Vagina (tissue), 2 donors: ENCODE results near the gene EP400. TPM values are rescaled to one million over a fixed set of nuclear protein-coding genes. Genes with fewer than 3 reads are reported as not detected.

ENCODE experiments used
- DNase-seq, 2 donors: peaks; one replicate each; pipeline ENCODE4 v3.0.0-alpha.2; 2017; ENCODE audit errors: extremely low spot score in 2 of 2
- H3K27ac ChIP-seq: fragments of 200-600 bp; sonication (generic); one replicate; pipeline ENCODE4 v1.5.1; 2019
- H3K27me3 ChIP-seq: fragments of 200-600 bp; sonication (generic); one replicate; pipeline ENCODE4 v1.5.1; 2019
- H3K36me3 ChIP-seq, 2 donors: fragments of 200-600 bp; sonication (generic); one replicate each; pipeline ENCODE4 v1.5.1; 2017 to 2019
- H3K4me1 ChIP-seq: fragments of 200-600 bp; sonication (generic); one replicate; pipeline ENCODE4 v1.5.1; 2019
- H3K4me3 ChIP-seq, 2 donors: fragments of 200-600 bp; sonication (generic); 1 replicate in 1 of 2; 2 replicates in 1 of 2; pipeline ENCODE4 v1.5.1; 2016 to 2019
- H3K9me3 ChIP-seq: fragments of 200-600 bp; sonication (generic); one replicate; pipeline ENCODE4 v1.5.1; 2019
- POLR2A ChIP-seq, 2 donors: fragments of 450-650 bp; IDR thresholded peaks; one replicate each; pipeline ENCODE4 v1.6.1; 2017; ENCODE audit warnings: antibody characterized with exemption in 2 of 2, mild to moderate bottlenecking in 2 of 2, moderate library complexity in 2 of 2
- POLR2AphosphoS5 ChIP-seq, 2 donors: sonication (generic); formaldehyde crosslinking; IDR thresholded peaks; one replicate each; pipeline ENCODE4 v1.9.0; 2017; ENCODE audit warnings: antibody characterized with exemption in 2 of 2, mild to moderate bottlenecking in 2 of 2, low read depth in 1 of 2; ENCODE audit not compliant: insufficient read depth in 1 of 2
- intact Hi-C: fragments of 100-400 bp; cut with DNase I; formaldehyde crosslinking; loops from one replicate; pipeline ENCODE4 v1.15.1; 2023
- total RNA-seq: library from RNA; depleted of rRNA; stranded (reverse); fragments of >200 nt; gene quantifications from one replicate; pipeline ENCODE4 v1.2.3, GENCODE V29; 2016
- TF ChIP-seq, protein P1 (sequence below), 3 experiments: fragments of 450-650 bp in 2 of 3; fragments of 200-600 bp in 1 of 3; sonication (generic) in 1 of 3; IDR thresholded peaks; one replicate each; pipeline ENCODE4 v1.5.1; 2017 to 2019; ENCODE audit warnings: antibody characterized with exemption in 3 of 3, mild to moderate bottlenecking in 2 of 3, moderate library complexity in 2 of 3

EP400 gene
- total RNA-seq, 1 donor from 2014 or later = 35.6 TPM

DNA sequence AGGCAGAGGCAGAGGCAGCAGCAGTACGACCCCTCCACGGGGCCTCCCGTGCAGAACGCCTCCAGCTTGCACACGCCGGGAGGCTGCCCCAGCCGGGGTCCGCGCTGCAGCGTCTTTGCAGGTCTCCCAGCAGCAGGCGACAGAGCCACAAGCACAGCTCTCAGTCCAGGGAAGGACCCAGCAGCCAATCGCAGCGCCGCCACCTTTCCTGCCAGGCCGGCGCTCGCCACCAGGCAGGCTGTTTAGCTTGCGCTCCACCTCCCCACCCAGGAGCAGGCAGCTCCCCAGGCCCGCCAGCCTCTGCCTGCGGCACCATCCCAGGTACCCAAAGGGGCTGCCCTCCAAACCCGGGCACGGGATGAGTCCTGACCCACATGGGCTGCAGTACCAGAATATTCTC, 169.1 kb downstream of the EP400 start:
- no peak overlapping the region for H3K27ac ChIP-seq
- no peaks in the 10 kb centered on the region for H3K9me3 ChIP-seq
- peaks cover 0 to 46% of the 10 kb centered on the region in 2 donors for H3K36me3 ChIP-seq
- intact Hi-C loops = no loop called here
- no peak overlapping the region for H3K4me3 ChIP-seq
- H3K27me3 ChIP-seq = no peaks in the 10 kb centered on the region
- H3K4me1 ChIP-seq = no peaks in the 10 kb centered on the region
- TF ChIP-seq, protein P1, sequence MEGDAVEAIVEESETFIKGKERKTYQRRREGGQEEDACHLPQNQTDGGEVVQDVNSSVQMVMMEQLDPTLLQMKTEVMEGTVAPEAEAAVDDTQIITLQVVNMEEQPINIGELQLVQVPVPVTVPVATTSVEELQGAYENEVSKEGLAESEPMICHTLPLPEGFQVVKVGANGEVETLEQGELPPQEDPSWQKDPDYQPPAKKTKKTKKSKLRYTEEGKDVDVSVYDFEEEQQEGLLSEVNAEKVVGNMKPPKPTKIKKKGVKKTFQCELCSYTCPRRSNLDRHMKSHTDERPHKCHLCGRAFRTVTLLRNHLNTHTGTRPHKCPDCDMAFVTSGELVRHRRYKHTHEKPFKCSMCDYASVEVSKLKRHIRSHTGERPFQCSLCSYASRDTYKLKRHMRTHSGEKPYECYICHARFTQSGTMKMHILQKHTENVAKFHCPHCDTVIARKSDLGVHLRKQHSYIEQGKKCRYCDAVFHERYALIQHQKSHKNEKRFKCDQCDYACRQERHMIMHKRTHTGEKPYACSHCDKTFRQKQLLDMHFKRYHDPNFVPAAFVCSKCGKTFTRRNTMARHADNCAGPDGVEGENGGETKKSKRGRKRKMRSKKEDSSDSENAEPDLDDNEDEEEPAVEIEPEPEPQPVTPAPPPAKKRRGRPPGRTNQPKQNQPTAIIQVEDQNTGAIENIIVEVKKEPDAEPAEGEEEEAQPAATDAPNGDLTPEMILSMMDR (IDR thresholded peaks at IDR 0.05) = no peak
- TF ChIP-seq POLR2A (IDR thresholded peaks at IDR 0.05) (no peak), POLR2AphosphoS5 (IDR thresholded peaks at IDR 0.05; ENCODE audit: insufficient read depth in 1 of 2, low read depth in 1 of 2) (no peak)
- DNase-seq = no peak

DNA sequence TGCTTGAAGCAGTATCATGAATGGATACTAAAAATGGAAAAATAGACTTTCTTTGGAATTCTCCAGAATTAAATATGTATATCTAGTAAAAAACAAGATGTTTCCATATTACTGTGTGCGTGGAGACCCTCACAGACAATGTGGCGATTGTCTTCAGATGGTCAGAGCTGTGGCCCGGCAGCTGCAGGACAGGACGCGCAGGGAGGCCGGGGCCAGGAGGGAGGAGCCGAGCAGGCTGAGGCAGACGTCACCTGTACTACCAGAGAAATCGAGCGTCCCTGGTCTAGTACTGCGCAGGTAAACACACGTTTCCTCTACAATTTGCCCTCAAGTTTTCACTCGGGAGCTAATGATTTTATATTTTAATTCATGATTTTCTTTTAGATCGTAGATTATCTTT, 171.5 kb downstream of the EP400 start:
- TF ChIP-seq, protein P1 (IDR thresholded peaks at IDR 0.05) = no peak
- TF ChIP-seq POLR2A (IDR thresholded peaks at IDR 0.05) (no peak), POLR2AphosphoS5 (IDR thresholded peaks at IDR 0.05; ENCODE audit: insufficient read depth in 1 of 2, low read depth in 1 of 2) (no peak)
- Histone ChIP-seq H3K27ac (no peak overlapping the region), H3K27me3 (no peaks in the 10 kb centered on the region), H3K4me1 (no peaks in the 10 kb centered on the region), H3K9me3 (no peaks in the 10 kb centered on the region), H3K36me3 (peaks cover 0 to 45% of the 10 kb centered on the region in 2 donors), H3K4me3 (no peak overlapping the region)
- no peak for DNase-seq
- intact Hi-C loops = no loop called here

- H3K27ac ChIP-seq = no peak overlapping the region
- intact Hi-C loops = no loop called here
- peaks cover 0 to 58% of the 10 kb centered on the region in 2 donors for H3K36me3 ChIP-seq
- no peaks in the 10 kb centered on the region for H3K9me3 ChIP-seq
- no peak for DNase-seq
- H3K27me3 ChIP-seq = no peaks in the 10 kb centered on the region
- no peak overlapping the region for H3K4me3 ChIP-seq
- H3K4me1 ChIP-seq = no peaks in the 10 kb centered on the region
- TF ChIP-seq POLR2A (IDR thresholded peaks at IDR 0.05) = no peak
- TF ChIP-seq POLR2AphosphoS5 (IDR thresholded peaks at IDR 0.05; ENCODE audit: insufficient read depth in 1 of 2, low read depth in 1 of 2) = no peak
- TF ChIP-seq, protein P1 (IDR thresholded peaks at IDR 0.05) = no peak
Measured at GRCh38 chr12:132123970-132124765, 174.4 kb downstream of the EP400 start.

DNA sequence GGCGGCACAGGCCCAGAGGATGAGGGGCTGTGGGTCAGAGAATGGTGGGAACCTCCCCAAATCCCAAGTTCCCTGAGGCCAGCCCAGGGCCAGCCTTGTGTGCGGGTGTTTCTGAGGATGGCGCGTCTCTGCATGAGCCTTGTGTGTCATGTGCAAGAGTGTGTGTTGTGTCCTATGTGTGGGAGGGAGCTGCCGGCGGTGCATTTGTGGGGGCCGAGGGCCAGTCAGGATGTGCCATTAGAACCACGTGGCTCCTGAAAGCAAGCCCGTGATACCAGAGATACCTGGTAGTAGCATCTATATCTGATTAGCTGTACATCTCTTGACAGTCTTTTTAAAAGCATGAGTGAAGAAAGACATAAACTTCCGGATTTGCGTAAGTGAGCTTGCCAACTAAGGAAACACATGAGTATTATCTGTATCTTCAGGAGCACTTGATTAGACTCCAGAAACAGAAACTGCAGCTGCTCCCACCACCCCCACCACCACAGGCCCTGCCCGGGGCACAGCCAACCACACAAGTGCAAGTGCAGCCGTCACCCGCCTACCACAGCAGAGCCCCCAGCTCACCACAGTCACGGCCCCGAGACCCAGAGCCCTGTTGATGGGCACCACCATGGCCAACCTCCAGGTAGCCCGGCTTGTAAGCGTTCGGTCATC, 175.2 kb downstream of the EP400 start:
- Histone ChIP-seq H3K4me3 (no peak overlapping the region), H3K4me1 (no peaks in the 10 kb centered on the region), H3K9me3 (no peaks in the 10 kb centered on the region), H3K36me3 (peaks cover 0 to 61% of the 10 kb centered on the region in 2 donors), H3K27me3 (no peaks in the 10 kb centered on the region), H3K27ac (no peak overlapping the region)
- DNase-seq = no peak
- intact Hi-C loops = no loop called here
- no peak for TF ChIP-seq POLR2AphosphoS5 (IDR thresholded peaks at IDR 0.05; ENCODE audit: insufficient read depth in 1 of 2, low read depth in 1 of 2)
- TF ChIP-seq, protein P1 (IDR thresholded peaks at IDR 0.05) = no peak
- TF ChIP-seq POLR2A (IDR thresholded peaks at IDR 0.05) = no peak

DNA sequence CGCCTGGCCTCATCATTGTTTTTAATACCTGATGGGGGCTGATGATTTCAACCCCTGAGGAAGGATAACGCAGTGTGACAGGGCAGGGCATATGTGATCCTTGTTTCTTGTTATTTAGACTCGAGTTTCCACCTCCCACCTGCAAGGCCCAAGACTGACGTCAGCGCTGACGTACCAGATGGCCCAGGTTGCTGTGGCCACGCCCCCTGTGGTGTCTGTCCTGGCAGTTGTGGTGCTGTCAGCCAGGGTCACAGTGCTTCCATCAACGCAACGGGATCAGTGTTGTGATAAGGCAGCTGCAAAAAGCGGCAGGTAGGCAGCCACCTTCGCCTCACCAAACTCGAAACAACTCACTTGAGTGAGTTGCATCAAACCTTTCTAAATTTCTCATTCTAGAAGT, 176.0 kb downstream of the EP400 start:
- intact Hi-C loops = no loop called here
- TF ChIP-seq POLR2AphosphoS5 (IDR thresholded peaks at IDR 0.05; ENCODE audit: insufficient read depth in 1 of 2, low read depth in 1 of 2) = no peak
- TF ChIP-seq POLR2A (IDR thresholded peaks at IDR 0.05) = no peak
- TF ChIP-seq, protein P1 (IDR thresholded peaks at IDR 0.05) = no peak
- Histone ChIP-seq H3K4me1 (no peaks in the 10 kb centered on the region), H3K9me3 (no peaks in the 10 kb centered on the region), H3K4me3 (no peak overlapping the region), H3K27me3 (no peaks in the 10 kb centered on the region), H3K27ac (no peak overlapping the region), H3K36me3 (peaks cover 0 to 61% of the 10 kb centered on the region in 2 donors)
- DNase-seq = no peak
